ENCODE results near the gene LRP11.

Gene LRP11

GRCh38 chr6:149782337-149782736 lies 81.8 kb downstream of the LRP11 start:
- DNase-seq (ENCODE audit: low read depth in 3 of 3), result no peak

- no peak for DNase-seq (ENCODE audit: low read depth in 3 of 3)
Measured at GRCh38 chr6:149781715-149782114, 82.4 kb downstream of the LRP11 start.

- no peak for DNase-seq (ENCODE audit: low read depth in 3 of 3)
Measured at GRCh38 chr6:149779644-149779963, 84.6 kb downstream of the LRP11 start.

GRCh38 chr6:149777624-149778023 lies 86.5 kb downstream of the LRP11 start:
- DNase-seq (ENCODE audit: low read depth in 3 of 3), result no peak

- DNase-seq (ENCODE audit: low read depth in 3 of 3), result no peak
Measured at GRCh38 chr6:149771925-149772324, 92.2 kb downstream of the LRP11 start.

- DNase-seq (ENCODE audit: low read depth in 3 of 3), result no peak
Measured at GRCh38 chr6:149771185-149771584, 93.0 kb downstream of the LRP11 start.

- no peak for DNase-seq (ENCODE audit: low read depth in 3 of 3)
Measured at GRCh38 chr6:149769676-149770075, 94.5 kb downstream of the LRP11 start.
